ENCODE measurements around the gene KRT34. TPM values are rescaled to one million over a fixed set of nuclear protein-coding genes. Genes with fewer than 3 reads are reported as not detected.

Gene KRT34
- polyA plus RNA-seq, 1 donor = not detected

GRCh38 chr17:41329279-41329948, 52.7 kb downstream of the KRT34 start:
- no peak for DNase-seq

- no peak for DNase-seq
Measured at GRCh38 chr17:41328207-41328606, 53.9 kb downstream of the KRT34 start.

Other genes with a start within 250 kb of the KRT34 start
- not detected for gene KRTAP4-6, start 241.8 kb downstream of the KRT34 start, polyA plus RNA-seq (ENCODE audit: insufficient read length)
- gene KRTAP4-5, start 232.5 kb downstream of the KRT34 start, polyA plus RNA-seq (ENCODE audit: insufficient read length) = not detected
- gene KRTAP4-4, start 221.6 kb downstream of the KRT34 start, polyA plus RNA-seq (ENCODE audit: insufficient read length) = not detected
- gene KRTAP4-3, start 214.1 kb downstream of the KRT34 start, polyA plus RNA-seq (ENCODE audit: insufficient read length) = not detected
- gene KRTAP4-2, start 204.1 kb downstream of the KRT34 start, polyA plus RNA-seq (ENCODE audit: insufficient read length) = not detected
- not detected for gene KRTAP4-1, start 197.4 kb downstream of the KRT34 start, polyA plus RNA-seq (ENCODE audit: insufficient read length)
- not detected for gene KRTAP9-1, start 192.4 kb downstream of the KRT34 start, polyA plus RNA-seq (ENCODE audit: insufficient read length)
- gene KRTAP9-2, start 155.7 kb downstream of the KRT34 start, polyA plus RNA-seq (ENCODE audit: insufficient read length) = not detected
- not detected for gene KRTAP9-3, start 149.9 kb downstream of the KRT34 start, polyA plus RNA-seq (ENCODE audit: insufficient read length)
- not detected for gene KRTAP9-8, start 144.3 kb downstream of the KRT34 start, polyA plus RNA-seq (ENCODE audit: insufficient read length)
- not detected for gene KRTAP9-4, start 132.6 kb downstream of the KRT34 start, polyA plus RNA-seq (ENCODE audit: insufficient read length)
- gene KRTAP9-9, start 126.9 kb downstream of the KRT34 start, polyA plus RNA-seq (ENCODE audit: insufficient read length) = not detected
- 0.30 TPM for gene KRTAP9-6, start 116.9 kb downstream of the KRT34 start, polyA plus RNA-seq (ENCODE audit: insufficient read length)
- not detected for gene KRTAP9-7, start 106.6 kb downstream of the KRT34 start, polyA plus RNA-seq (ENCODE audit: insufficient read length)
- not detected for gene KRTAP29-1, start 79.5 kb downstream of the KRT34 start, polyA plus RNA-seq (ENCODE audit: insufficient read length)
- gene KRTAP16-1, start 73.0 kb downstream of the KRT34 start, polyA plus RNA-seq (ENCODE audit: insufficient read length) = not detected
- gene KRTAP17-1, start 66.6 kb downstream of the KRT34 start, polyA plus RNA-seq (ENCODE audit: insufficient read length) = not detected
- gene KRT33A, start 31.5 kb downstream of the KRT34 start, polyA plus RNA-seq (ENCODE audit: insufficient read length) = not detected
- not detected for gene KRT33B, start 12.5 kb downstream of the KRT34 start, polyA plus RNA-seq (ENCODE audit: insufficient read length)
- gene KRT31, start 15.3 kb upstream of the KRT34 start, polyA plus RNA-seq (ENCODE audit: insufficient read length) = 2.3 TPM
- not detected for gene KRT37, start 42.3 kb upstream of the KRT34 start, polyA plus RNA-seq (ENCODE audit: insufficient read length)
- gene KRT38, start 58.7 kb upstream of the KRT34 start, polyA plus RNA-seq (ENCODE audit: insufficient read length) = not detected
- not detected for gene KRT32, start 85.1 kb upstream of the KRT34 start, polyA plus RNA-seq (ENCODE audit: insufficient read length)
- not detected for gene KRT35, start 98.8 kb upstream of the KRT34 start, polyA plus RNA-seq (ENCODE audit: insufficient read length)
- gene KRT36, start 107.6 kb upstream of the KRT34 start, polyA plus RNA-seq (ENCODE audit: insufficient read length) = not detected
- gene KRT13, start 123.3 kb upstream of the KRT34 start, polyA plus RNA-seq (ENCODE audit: insufficient read length) = 1.9 TPM
- gene KRT15, start 136.6 kb upstream of the KRT34 start, polyA plus RNA-seq (ENCODE audit: insufficient read length) = 3.2 TPM
- 1.2 TPM for gene KRT19, start 146.0 kb upstream of the KRT34 start, polyA plus RNA-seq (ENCODE audit: insufficient read length)
- gene KRT9, start 189.8 kb upstream of the KRT34 start, polyA plus RNA-seq (ENCODE audit: insufficient read length) = not detected
- 2.5 TPM for gene KRT14, start 204.6 kb upstream of the KRT34 start, polyA plus RNA-seq (ENCODE audit: insufficient read length)
- 0.23 TPM for gene KRT16, start 230.5 kb upstream of the KRT34 start, polyA plus RNA-seq (ENCODE audit: insufficient read length)
- gene KRT17, start 242.3 kb upstream of the KRT34 start, polyA plus RNA-seq (ENCODE audit: insufficient read length) = 13.9 TPM

All from hindlimb muscle (tissue), 1 donor.